Measurements from ENCODE around the gene SSC5D.

The SSC5D gene

GRCh38 chr19:55536951-55537740 lies 48.9 kb downstream of the SSC5D start, which contains the start of gene SBK2:
Gene SBK2 (minus strand): TSS chr19:55537133. CDS start chr19:55536294, 839 bp downstream.
- DNase-seq (ENCODE audit: low spot score), result no peak

GRCh38 chr19:55537741-55538111 lies 49.5 kb downstream of the SSC5D start:
- DNase-seq (ENCODE audit: low spot score), result no peak

GRCh38 chr19:55538132-55538531 lies 49.9 kb downstream of the SSC5D start:
- no peak for DNase-seq (ENCODE audit: low spot score)

- DNase-seq (ENCODE audit: low spot score), result no peak
Observed at GRCh38 chr19:55539090-55539984, 51.1 kb downstream of the SSC5D start.

GRCh38 chr19:55540619-55541018 lies 52.4 kb downstream of the SSC5D start:
- no peak for DNase-seq (ENCODE audit: low spot score)

- no peak for DNase-seq (ENCODE audit: low spot score)
Observed at GRCh38 chr19:55541091-55541490, 52.9 kb downstream of the SSC5D start.

- no peak for DNase-seq (ENCODE audit: low spot score)
Observed at GRCh38 chr19:55542292-55542855, 54.1 kb downstream of the SSC5D start.

GRCh38 chr19:55543567-55543966 lies 55.3 kb downstream of the SSC5D start:
- DNase-seq (ENCODE audit: low spot score), result no peak

- no peak for DNase-seq (ENCODE audit: low spot score)
Observed at GRCh38 chr19:55544014-55544413, 55.8 kb downstream of the SSC5D start.

GRCh38 chr19:55544776-55545439 lies 56.7 kb downstream of the SSC5D start:
- no peak for DNase-seq (ENCODE audit: low spot score)

- DNase-seq (ENCODE audit: low spot score), result no peak
Observed at GRCh38 chr19:55545443-55545842, 57.2 kb downstream of the SSC5D start, which contains the start of gene SBK3. Gene SBK3 (minus strand): TSS chr19:55545543. CDS start chr19:55545543, 0 bp downstream.

GRCh38 chr19:55546011-55546410 lies 57.8 kb downstream of the SSC5D start:
- DNase-seq (ENCODE audit: low spot score), result no peak

GRCh38 chr19:55546822-55547614 lies 58.8 kb downstream of the SSC5D start:
- no peak for DNase-seq (ENCODE audit: low spot score)

- no peak for DNase-seq (ENCODE audit: low spot score)
Observed at GRCh38 chr19:55549500-55550320, 61.5 kb downstream of the SSC5D start.

- no peak for DNase-seq (ENCODE audit: low spot score)
Observed at GRCh38 chr19:55550321-55550650, 62.0 kb downstream of the SSC5D start.

GRCh38 chr19:55552206-55552605 lies 64.0 kb downstream of the SSC5D start:
- no peak for DNase-seq (ENCODE audit: low spot score)

GRCh38 chr19:55552620-55553019 lies 64.4 kb downstream of the SSC5D start:
- no peak for DNase-seq (ENCODE audit: low spot score)

- no peak for DNase-seq (ENCODE audit: low spot score)
Observed at GRCh38 chr19:55553217-55554182, 65.3 kb downstream of the SSC5D start.

- no peak for DNase-seq (ENCODE audit: low spot score)
Observed at GRCh38 chr19:55554302-55554701, 66.1 kb downstream of the SSC5D start.

All from CD4-positive, alpha-beta T cell treated with Interleukin-6 at 100 ng/mL for 8 hours (primary cell).